HepG2 (cell line): Measurements from ENCODE around the gene BCAR3. TPM values are rescaled to one million over a fixed set of nuclear protein-coding genes. Genes with fewer than 3 reads are reported as not detected.
A peak's percentile ranks its signal among the peaks of the same experiment; 100 is the strongest.

Experiments
- ATAC-seq: fragments of 200-7000 bp; cut with Tn5 transposase; 3 replicates; pipeline ENCODE4 v1.9.1; 2020; ENCODE audit warnings: mild to moderate bottlenecking, moderate library complexity
- BruUV-seq: library from RNA; stranded (reverse); fragments of 400-500 nt; replicated peaks from 2 replicates; lab custom pipeline; 2021; lab: Mats Ljungman, UMichigan
- CTCF ChIA-PET: fragments of 300-600 bp; formaldehyde crosslinking; extraction: SDS; loops from one replicate; lab custom pipeline; 2021; ENCODE audit warnings: low total read pairs, inconsistent platforms, low intra/inter-chr PET ratio; lab: Yijun Ruan, JAX
- POLR2A ChIA-PET: fragments of 350-600 bp; sonication (Branson Sonifier 250); formaldehyde crosslinking; loops from one replicate; lab custom pipeline; 2020; ENCODE audit warnings: antibody characterized with exemption, inconsistent platforms; lab: Yijun Ruan, JAX
- DNase-seq: peaks from one replicate; pipeline ENCODE4 v3.0.0-alpha.2; 2015; ENCODE audit warnings: low spot score
- FAIRE-seq: peaks from 3 replicates; lab custom pipeline; 2011; peaks lifted over from hg19 to GRCh38; lab: Jason Lieb, UNC
- H2AFZ ChIP-seq: one replicate; pipeline ENCODE4 v1.6.1; 2011; ENCODE audit warnings: low read length, inconsistent platforms
- H3K27ac ChIP-seq: fragments of 300-600 bp; 3 replicates; pipeline ENCODE4 v1.8.0; 2011; ENCODE audit warnings: mixed run types, mild to moderate bottlenecking, mixed read lengths, low read length, inconsistent platforms; ENCODE audit not compliant: insufficient read depth; ENCODE audit errors: extremely low read length
- H3K27me3 ChIP-seq, 2 experiments: fragments of 200-600 bp in 1 of 2; 2 replicates in 1 of 2; 3 replicates in 1 of 2; pipeline versions ENCODE4 v1.6.0 to v1.8.0; 2011; ENCODE audit warnings: low read length in 2 of 2, mild to moderate bottlenecking in 2 of 2, moderate library complexity in 2 of 2, inconsistent platforms in 1 of 2; ENCODE audit not compliant: insufficient read depth in 2 of 2, control insufficient read depth in 1 of 2
- H3K36me3 ChIP-seq, 2 experiments: fragments of 200-600 bp in 1 of 2; replicated peaks in 1 of 2; 2 replicates in 1 of 2; 3 replicates in 1 of 2; pipeline versions ENCODE4 v1.5.1 to v1.8.0; 2011; ENCODE audit warnings: low read length in 2 of 2, inconsistent platforms in 1 of 2; ENCODE audit not compliant: insufficient read depth in 2 of 2, control insufficient read depth in 1 of 2
- H3K4me1 ChIP-seq: 2 replicates; pipeline ENCODE4 v1.5.1; 2012; ENCODE audit warnings: low read length, inconsistent platforms; ENCODE audit not compliant: insufficient read depth
- H3K4me2 ChIP-seq: 2 replicates; pipeline ENCODE4 v1.6.0; 2011; ENCODE audit warnings: low read depth, low read length, inconsistent platforms
- H3K4me3 ChIP-seq, 3 experiments: fragments of 200-600 bp in 1 of 3; sonication (generic), shearing (Covaris generic) in 1 of 3; replicated peaks in 1 of 3; 2 replicates each; pipeline ENCODE4 v1.5.1; 2011 to 2016; ENCODE audit warnings: low read length in 3 of 3, inconsistent platforms in 2 of 3, low read depth in 2 of 3, mild to moderate bottlenecking in 2 of 3, control low read depth in 1 of 3, mixed read lengths in 1 of 3; ENCODE audit not compliant: insufficient read depth in 1 of 3
- H3K79me2 ChIP-seq: one replicate; pipeline ENCODE4 v1.6.1; 2011; ENCODE audit warnings: low read length, inconsistent platforms; ENCODE audit not compliant: insufficient read depth
- H3K9ac ChIP-seq: 2 replicates; pipeline ENCODE4 v1.6.0; 2011; ENCODE audit warnings: mild to moderate bottlenecking, low read depth, low read length, inconsistent platforms; ENCODE audit not compliant: insufficient read depth
- H3K9me3 ChIP-seq: 2 replicates; pipeline ENCODE4 v1.5.1; 2012; ENCODE audit warnings: mild to moderate bottlenecking, low read length
- H4K20me1 ChIP-seq: 2 replicates; pipeline ENCODE4 v1.6.0; 2011; ENCODE audit warnings: inconsistent platforms, mild to moderate bottlenecking, low read length, moderate library complexity; ENCODE audit not compliant: insufficient read depth
- CREB1 ChIP-seq, 2 experiments: fragments of 450-650 bp in 1 of 2; IDR thresholded peaks; 2 replicates each; pipeline ENCODE4 v1.6.1; 2016 to 2017; ENCODE audit warnings: control low read depth in 1 of 2, mild to moderate bottlenecking in 1 of 2, missing compliant biosample characterization in 1 of 2, missing genetic modification characterization in 1 of 2
- FOSL2 ChIP-seq: sonication (generic); formaldehyde crosslinking; IDR thresholded peaks from 2 replicates; pipeline ENCODE4 v1.4.0; 2020; ENCODE audit warnings: missing genetic modification reagents
- FOXA1 ChIP-seq, 2 experiments: fragments of 450-650 bp in 1 of 2; sonication (generic) in 1 of 2; formaldehyde crosslinking in 1 of 2; IDR thresholded peaks; 2 replicates each; pipeline versions ENCODE4 v1.4.0 to v1.6.1; 2016 to 2020; ENCODE audit warnings: missing genetic modification reagents in 1 of 2
- IRX3 ChIP-seq: sonication (generic); formaldehyde crosslinking; IDR thresholded peaks from 2 replicates; pipeline ENCODE4 v1.8.1; 2023; ENCODE audit warnings: mild to moderate bottlenecking, low read depth, missing genetic modification reagents, borderline replicate concordance
- POLR2AphosphoS5 ChIP-seq: IDR thresholded peaks from 2 replicates; pipeline ENCODE4 v1.6.1; 2012; ENCODE audit warnings: low read depth, low read length
- SSRP1 ChIP-seq: IDR thresholded peaks from 2 replicates; pipeline ENCODE4 v1.6.1; 2016; ENCODE audit warnings: control low read depth
- WGBS: methylation state at CpG from one replicate; pipeline ENCODE4 v1.1.6; 2017; ENCODE audit warnings: low lambda C conversion rate; 5-methylcytosine and 5-hydroxymethylcytosine counted together
- in situ Hi-C: cut with HindIII; loops from 2 replicates; pipeline ENCODE4 v1.10.0; 2017; ENCODE audit warnings: low pct_unique_long_range_greater_than_20kb; ENCODE audit not compliant: extremely low pct_ligation_motif_present
- intact Hi-C: fragments of 100-400 bp; cut with micrococcal nuclease; formaldehyde crosslinking; loops from one replicate; pipeline ENCODE4 v1.10.0; 2022; ENCODE audit not compliant: unreplicated experiment
- polyA plus RNA-seq, 8 experiments: library from polyadenylated mRNA; depleted of rRNA in 3 of 8; stranded (reverse) in 7 of 8; unstranded in 1 of 8; fragments of >200 nt; fragmentation: Illumina TruSeq in 4 of 8; extraction: Trizol in 4 of 8; gene quantifications; 2 replicates each; pipeline versions ENCODE4 v1.2.1 to v1.2.3, GENCODE V29; 2011 to 2016; ENCODE audit warnings: low read depth in 4 of 8, missing spikeins in 1 of 8, mixed read lengths in 1 of 8; ENCODE audit not compliant: insufficient read depth in 1 of 8
- total RNA-seq, 5 experiments: library from RNA; depleted of rRNA; stranded (reverse); fragments of >200 nt; fragmentation: Illumina TruSeq; extraction: Trizol; gene quantifications; 2 replicates each; pipeline ENCODE4 v1.2.3, GENCODE V29; 2016; ENCODE audit warnings: low read depth in 1 of 5
- TF ChIP-seq, protein P1 (sequence below), 2 experiments: sonication (generic) in 1 of 2; formaldehyde crosslinking in 1 of 2; IDR thresholded peaks; 2 replicates each; pipeline versions ENCODE4 v1.4.0 to v1.6.1; 2016 to 2020; ENCODE audit warnings: borderline replicate concordance in 1 of 2, low read depth in 1 of 2, mild to moderate bottlenecking in 1 of 2, missing genetic modification reagents in 1 of 2

BCAR3 gene
- total and polyA plus RNA-seq, 2 of the 13 experiments (the other 11 are each of a cell fraction or from before 2014, with no cell fraction given) = 3.6 to 4.8 TPM

DNA sequence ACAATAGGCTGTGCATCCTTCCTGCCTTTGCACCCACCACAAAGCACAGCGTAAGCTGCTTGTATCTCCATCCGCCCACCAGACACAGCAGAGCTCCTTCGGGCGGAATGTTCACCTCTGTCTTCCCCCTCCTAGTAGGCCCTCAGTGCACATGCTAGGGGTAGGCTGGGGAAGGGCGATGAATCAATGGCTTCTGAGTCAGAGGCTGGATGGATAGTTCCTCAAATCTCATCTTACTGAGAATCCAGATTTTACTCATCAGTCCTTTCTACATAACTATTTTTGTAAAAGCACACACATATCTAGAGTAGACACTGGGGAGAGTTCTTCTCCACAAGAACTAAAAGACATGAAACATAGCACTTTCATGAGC, 73.8 kb downstream of the BCAR3 start:
- POLR2A ChIA-PET = interaction anchor here (0.6 to 2.9 kb wide), 4 partner anchors 9 to 52 kb away, joined by 3 to 24 read pairs (median 8); no protein-coding TSS in a partner anchor

DNA sequence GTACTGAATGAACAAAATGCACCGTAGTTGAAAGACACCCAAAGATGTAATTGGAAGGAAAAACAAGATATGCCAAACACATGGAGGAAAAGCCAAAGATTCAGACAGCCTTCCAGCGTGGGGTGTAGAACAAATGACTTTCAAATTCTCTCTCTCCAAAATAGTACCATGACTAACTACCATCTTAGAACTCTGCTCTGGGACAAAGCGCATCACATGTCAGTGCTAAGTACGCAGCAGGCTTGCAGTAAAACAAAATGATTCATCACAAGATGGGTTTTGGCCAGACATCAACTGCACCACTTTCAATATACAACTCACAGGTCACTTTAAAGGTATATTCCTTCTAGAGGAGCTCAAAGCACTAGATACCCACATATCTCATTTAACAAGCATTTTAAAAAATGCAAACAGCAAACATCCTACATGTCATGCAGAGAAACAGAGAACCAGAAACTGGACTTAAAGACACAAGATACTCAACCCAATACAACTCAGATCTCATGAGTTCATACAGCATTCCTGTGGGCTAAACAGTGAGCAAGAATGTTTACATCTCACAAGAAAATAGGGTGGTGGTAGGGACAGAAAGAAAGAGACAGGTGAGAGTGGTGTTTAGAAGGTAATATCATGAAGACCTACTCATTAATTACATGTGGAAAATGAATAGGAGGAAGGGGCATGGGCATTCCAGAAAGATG, 75.7 kb downstream of the BCAR3 start:
- Histone ChIP-seq H3K4me1 (peaks cover 61% of the 10 kb centered on the region), H3K36me3 (peaks cover 9 to 18% of the 10 kb centered on the region in 2 experiments), H3K9me3 (no peaks in the 10 kb centered on the region), H3K27me3 (no peaks in the 10 kb centered on the region), H3K27ac (no peak overlapping the region)
- FAIRE-seq (no peak), DNase-seq (no peak)
- intact Hi-C loops = no loop called here
- TF ChIP-seq SSRP1 (0 out of 2 replicates have a peak, but pooled peaks have one; percentile 30), POLR2AphosphoS5 (peak; percentile 30; the same call in 1 of the 2 replicates), CREB1 (IDR thresholded peaks at IDR 0.05) (no peak), CREB1 (CRISPR knock-in tag; IDR thresholded peaks at IDR 0.05) (no peak), FOXA1 (IDR thresholded peaks at IDR 0.05) (no peak), FOXA1 (CRISPR knock-in tag; IDR thresholded peaks at IDR 0.05) (0 out of 2 replicates have a peak, but pooled peaks have one; percentile 10), FOSL2 (CRISPR knock-in tag) (peak; percentile 53)
- TF ChIP-seq, protein P1, sequence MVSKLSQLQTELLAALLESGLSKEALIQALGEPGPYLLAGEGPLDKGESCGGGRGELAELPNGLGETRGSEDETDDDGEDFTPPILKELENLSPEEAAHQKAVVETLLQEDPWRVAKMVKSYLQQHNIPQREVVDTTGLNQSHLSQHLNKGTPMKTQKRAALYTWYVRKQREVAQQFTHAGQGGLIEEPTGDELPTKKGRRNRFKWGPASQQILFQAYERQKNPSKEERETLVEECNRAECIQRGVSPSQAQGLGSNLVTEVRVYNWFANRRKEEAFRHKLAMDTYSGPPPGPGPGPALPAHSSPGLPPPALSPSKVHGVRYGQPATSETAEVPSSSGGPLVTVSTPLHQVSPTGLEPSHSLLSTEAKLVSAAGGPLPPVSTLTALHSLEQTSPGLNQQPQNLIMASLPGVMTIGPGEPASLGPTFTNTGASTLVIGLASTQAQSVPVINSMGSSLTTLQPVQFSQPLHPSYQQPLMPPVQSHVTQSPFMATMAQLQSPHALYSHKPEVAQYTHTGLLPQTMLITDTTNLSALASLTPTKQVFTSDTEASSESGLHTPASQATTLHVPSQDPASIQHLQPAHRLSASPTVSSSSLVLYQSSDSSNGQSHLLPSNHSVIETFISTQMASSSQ (IDR thresholded peaks at IDR 0.05; ENCODE audit: low read depth) = no peak
- TF ChIP-seq, protein P1 (CRISPR knock-in tag; IDR thresholded peaks at IDR 0.05; ENCODE audit: borderline replicate concordance) = no peak
- TF ChIP-seq, all 625 proteins: peak for 4
- ATAC-seq = no peak
- ChIA-PET POLR2A (interaction anchor here (1.0 to 2.5 kb wide), 2 partner anchors 9 to 14 kb away, joined by 5 to 10 read pairs; no protein-coding TSS in a partner anchor), CTCF (no interaction called here)
- H3K4me2 ChIP-seq = no peak overlapping the region
- WGBS = 98% methylated on average over 4 of the region's 4 CpGs
- no peak overlapping the region for H3K9ac ChIP-seq
- H2AFZ ChIP-seq = no peak overlapping the region
- no peaks in the 10 kb centered on the region for H3K79me2 ChIP-seq
- in situ Hi-C loops = no loop called here
- no peak overlapping the region for H3K4me3 ChIP-seq
- no TSS peak for BruUV-seq
- H4K20me1 ChIP-seq = no peaks in the 10 kb centered on the region

More for the DNA sequence above, 73.8 kb downstream of the BCAR3 start:
- no peaks in the 10 kb centered on the region for H3K27me3 ChIP-seq
- CTCF ChIA-PET = no interaction called here
- BruUV-seq = no TSS peak
- H3K4me3 ChIP-seq = no peak overlapping the region
- peaks cover 61% of the 10 kb centered on the region for H3K4me1 ChIP-seq
- FAIRE-seq = no peak
- no peak overlapping the region for H3K9ac ChIP-seq
- H4K20me1 ChIP-seq = no peaks in the 10 kb centered on the region
- H3K79me2 ChIP-seq = no peaks in the 10 kb centered on the region
- peaks cover 0 to 2% of the 10 kb centered on the region in 2 experiments; a peak in 4 of 5 replicates for H3K36me3 ChIP-seq
- in situ Hi-C loops (no loop called here), intact Hi-C loops (no loop called here)
- TF ChIP-seq POLR2AphosphoS5 (peak; percentile 13; the same call in 1 of the 2 replicates), IRX3 (no peak), SSRP1 (0 out of 2 replicates have a peak, but pooled peaks have one; percentile 27)
- H2AFZ ChIP-seq = no peak overlapping the region
- ATAC-seq = no peak; the same call in 2 of the 3 replicates
- H3K9me3 ChIP-seq = no peaks in the 10 kb centered on the region
- H3K27ac ChIP-seq = no peak overlapping the region
- no peak overlapping the region for H3K4me2 ChIP-seq
- 100% methylated on average over 5 of the region's 5 CpGs for WGBS
- no peak for DNase-seq
